ENCODE data around the gene MAEL. TPM values are rescaled to one million over a fixed set of nuclear protein-coding genes. Genes with fewer than 3 reads are reported as not detected.
"Not testable (repeated sequence)": the region's sequence is repeated elsewhere in the genome, so short reads cannot be mapped to it uniquely, and the experiment has no call there.

MAEL gene
- total RNA-seq, 1 donor from 2014 or later, result 0.21 TPM

DNA sequence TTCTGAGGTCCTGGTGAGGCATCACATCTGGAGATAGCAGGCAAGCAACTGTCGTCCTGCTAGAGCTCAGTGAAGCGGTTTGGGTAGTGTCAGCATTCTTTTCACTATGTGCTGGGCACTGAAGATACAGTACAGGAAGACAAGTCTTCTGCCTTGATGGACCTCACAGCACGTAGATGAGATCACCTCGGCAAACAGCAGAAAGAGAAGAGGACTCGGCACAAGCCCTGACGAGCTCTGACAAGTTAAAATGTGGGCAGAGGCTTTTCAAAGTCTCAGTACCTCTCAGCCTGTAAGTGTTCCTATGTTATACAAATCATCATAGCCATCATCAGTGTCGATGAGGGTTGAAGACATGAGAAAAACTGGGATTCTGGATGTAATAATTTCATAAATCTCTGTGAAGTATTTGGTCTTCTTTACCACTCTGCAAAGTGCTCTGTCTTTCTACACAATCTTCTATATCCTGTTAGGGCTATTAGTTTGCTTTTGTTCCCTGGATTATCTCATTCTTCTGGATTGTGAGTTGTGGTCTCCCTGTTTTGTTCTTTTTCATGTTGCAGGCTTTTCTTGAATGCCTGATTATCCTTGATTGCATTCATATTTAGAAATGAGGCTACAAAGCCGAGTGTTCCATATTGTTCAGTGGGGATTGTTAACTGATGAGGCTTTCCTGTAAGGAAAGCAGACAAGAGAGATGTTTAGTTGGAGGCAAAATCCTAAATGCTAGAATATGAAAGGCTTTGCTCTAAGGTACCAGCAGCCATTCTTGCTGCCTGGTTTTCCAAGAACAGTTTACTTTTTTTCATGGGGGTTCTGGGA lies 24.2 kb downstream of the MAEL start:
- no peak for TF ChIP-seq CTCF (conservative IDR thresholded peaks at IDR 0.05)
- Mint-ChIP-seq H3K9me3 (no peaks in the 10 kb centered on the region), H3K27ac (ENCODE audit: unreplicated experiment) (no peak overlapping the region), H3K4me1 (peaks cover 4% of the 10 kb centered on the region), H3K4me3 (no peak overlapping the region), H3K27me3 (ENCODE audit: low read depth) (no peaks in the 10 kb centered on the region), H3K36me3 (ENCODE audit: low read depth) (no peaks in the 10 kb centered on the region)
- DNase-seq (ENCODE audit: low read depth, low spot score), result no peak

DNA sequence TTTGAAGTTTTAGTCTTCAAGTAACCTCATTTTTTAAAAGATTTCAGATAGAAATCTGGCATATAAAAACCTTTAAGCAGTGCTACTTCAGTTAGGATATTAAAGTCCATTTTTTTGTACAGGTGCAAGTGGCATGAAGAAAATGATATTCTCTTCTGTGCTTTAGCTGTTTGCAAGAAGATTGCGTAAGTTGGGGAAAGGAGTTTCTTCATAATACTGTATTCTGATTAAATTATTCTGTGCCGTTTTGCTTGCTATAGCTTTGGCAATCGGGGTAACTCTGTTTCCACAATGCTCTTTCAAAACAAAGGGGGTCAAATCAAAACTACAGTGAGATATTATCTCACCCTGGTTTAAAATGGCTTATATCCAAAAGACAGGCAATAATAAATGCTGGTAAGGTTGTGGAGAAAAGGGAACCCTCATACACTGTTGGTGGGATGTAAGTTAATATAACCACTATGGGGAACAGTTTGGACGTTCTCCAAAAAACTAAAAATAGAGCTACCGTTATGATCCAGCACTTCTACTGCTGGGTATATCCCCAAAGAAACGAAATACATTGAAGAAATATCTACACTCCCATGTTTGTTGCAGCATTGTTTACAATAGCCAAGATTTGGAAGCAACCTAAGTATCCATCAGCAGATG lies 27.1 kb downstream of the MAEL start:
- H3K36me3 Mint-ChIP-seq (ENCODE audit: low read depth), result no peaks in the 10 kb centered on the region
- peaks cover 6% of the 10 kb centered on the region for H3K9me3 Mint-ChIP-seq
- no peak for DNase-seq (ENCODE audit: low read depth, low spot score)
- H3K4me1 Mint-ChIP-seq, result peaks cover 4% of the 10 kb centered on the region
- no peak overlapping the region for H3K27ac Mint-ChIP-seq (ENCODE audit: unreplicated experiment)
- H3K27me3 Mint-ChIP-seq (ENCODE audit: low read depth), result no peaks in the 10 kb centered on the region
- no peak for TF ChIP-seq CTCF (conservative IDR thresholded peaks at IDR 0.05)
- H3K4me3 Mint-ChIP-seq, result no peak overlapping the region

DNA sequence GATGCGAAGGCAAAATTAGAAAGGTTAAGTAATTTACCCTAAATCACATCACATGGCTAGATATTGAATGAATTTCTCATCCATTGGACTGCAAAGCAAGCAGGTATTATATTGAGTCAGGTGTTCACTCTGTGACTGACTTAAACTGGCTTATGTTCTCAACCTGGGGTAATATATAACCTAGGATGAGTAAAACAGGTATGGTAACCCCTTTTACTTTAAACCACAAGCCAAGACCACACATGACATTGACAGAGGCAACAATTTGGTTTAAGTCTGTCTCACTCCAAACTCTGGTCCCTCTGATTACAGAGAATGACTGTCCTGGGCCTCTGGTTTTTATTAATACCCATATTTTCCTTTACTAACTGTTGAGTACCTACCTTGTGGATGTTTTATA lies 33.3 kb downstream of the MAEL start:
- no peaks in the 10 kb centered on the region for H3K27me3 Mint-ChIP-seq (ENCODE audit: low read depth)
- peaks cover 15% of the 10 kb centered on the region for H3K9me3 Mint-ChIP-seq
- H3K36me3 Mint-ChIP-seq (ENCODE audit: low read depth), result no peaks in the 10 kb centered on the region
- no peak for TF ChIP-seq CTCF (conservative IDR thresholded peaks at IDR 0.05)
- H3K4me3 Mint-ChIP-seq, result no peak overlapping the region
- no peak overlapping the region for H3K27ac Mint-ChIP-seq (ENCODE audit: unreplicated experiment)
- DNase-seq (ENCODE audit: low read depth, low spot score), result no peak
- H3K4me1 Mint-ChIP-seq, result no peaks in the 10 kb centered on the region

DNA sequence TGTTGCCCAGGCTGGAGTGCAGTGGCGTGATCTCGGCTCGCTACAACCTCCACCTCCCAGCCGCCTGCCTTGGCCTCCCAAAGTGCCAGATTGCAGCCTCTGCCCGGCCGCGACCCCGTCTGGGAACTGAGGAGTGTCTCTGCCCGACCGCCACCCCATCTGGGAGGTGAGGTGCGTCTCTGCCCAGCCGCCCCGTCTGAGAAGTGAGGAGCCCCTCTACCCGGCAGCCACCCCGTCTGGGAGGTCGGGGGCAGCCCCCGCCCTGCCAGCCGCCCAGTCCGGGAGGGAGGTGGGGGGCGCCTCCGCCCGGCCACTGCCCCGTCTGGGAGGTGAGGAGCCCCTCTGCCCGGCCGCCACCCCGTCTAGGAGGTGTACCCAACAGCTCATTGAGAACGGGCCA lies 40.5 kb downstream of the MAEL start:
- DNase-seq (ENCODE audit: low read depth, low spot score); H3K27ac Mint-ChIP-seq (ENCODE audit: unreplicated experiment); H3K27me3 Mint-ChIP-seq (ENCODE audit: low read depth); H3K36me3 Mint-ChIP-seq (ENCODE audit: low read depth); H3K4me3 Mint-ChIP-seq; H3K4me1 Mint-ChIP-seq: not testable (repeated sequence)
- H3K9me3 Mint-ChIP-seq, result peaks cover 14% of the 10 kb centered on the region

GRCh38 chr1:167033646-167034045 lies 44.6 kb downstream of the MAEL start:
- Mint-ChIP-seq H3K4me3 (no peak overlapping the region), H3K9me3 (no peaks in the 10 kb centered on the region), H3K27ac (ENCODE audit: unreplicated experiment) (no peak overlapping the region), H3K36me3 (ENCODE audit: low read depth) (no peaks in the 10 kb centered on the region), H3K4me1 (no peaks in the 10 kb centered on the region), H3K27me3 (ENCODE audit: low read depth) (peaks cover 3% of the 10 kb centered on the region)
- no peak for TF ChIP-seq CTCF (conservative IDR thresholded peaks at IDR 0.05)
- DNase-seq (ENCODE audit: low read depth, low spot score), result no peak

Data from neural crest cell (in vitro differentiated cells).